ENCODE data around the gene FARS2.

The FARS2 gene

DNA sequence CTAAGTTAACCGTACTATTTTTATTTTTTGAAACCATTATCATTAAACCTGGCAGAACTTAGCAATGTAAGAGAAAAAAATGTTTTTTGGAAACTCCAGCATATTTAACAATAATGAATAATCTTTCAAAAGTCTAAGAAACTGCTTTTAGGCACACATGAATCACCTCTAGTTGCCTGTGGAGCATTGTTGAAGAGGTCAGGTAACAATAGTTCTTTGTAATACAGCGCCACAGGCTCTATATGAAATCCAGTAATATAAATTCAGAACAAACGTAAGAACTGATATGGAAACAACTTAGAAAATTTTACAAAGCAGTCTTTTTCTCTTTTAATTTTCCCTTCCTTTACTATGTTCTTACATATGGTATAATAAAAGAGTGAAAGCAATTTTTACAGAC lies 10.9 kb upstream of the FARS2 start:
- Histone ChIP-seq H3K27ac (ENCODE audit: low read depth, low read length) (no peak overlapping the region), H3K9ac (ENCODE audit: low read length) (no peak overlapping the region)

DNA sequence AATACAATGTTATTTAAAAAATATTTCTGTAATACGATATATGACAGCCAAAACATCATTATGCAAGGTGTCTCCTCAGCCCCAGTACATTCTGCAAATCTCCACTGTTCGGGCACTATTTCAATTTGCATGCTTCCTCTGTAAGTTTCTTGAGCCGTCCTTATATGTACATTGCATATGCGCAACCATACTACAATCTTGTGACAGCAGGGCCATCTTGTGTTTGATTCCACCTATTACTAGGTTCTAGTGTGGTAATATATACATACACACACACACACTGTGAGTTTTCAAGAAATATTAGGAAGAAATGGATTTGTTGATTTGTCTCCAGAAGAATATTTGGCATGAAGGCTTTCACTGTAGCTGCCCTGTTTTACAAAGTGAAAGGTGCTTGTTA lies 10.4 kb upstream of the FARS2 start:
- Histone ChIP-seq H3K4me3 (ENCODE audit: low read depth in 1 of 2, low read length in 2 of 2) (no peak overlapping the region), H3K27me3 (ENCODE audit: control insufficient read depth in 1 of 2, insufficient read depth in 2 of 2, low read length in 2 of 2) (no peaks in the 10 kb centered on the region), H3K9ac (ENCODE audit: low read length) (no peak overlapping the region), H3K27ac (ENCODE audit: low read depth, low read length) (no peak overlapping the region), H3K4me1 (ENCODE audit: insufficient read depth, low read length) (no peaks in the 10 kb centered on the region), H3K36me3 (ENCODE audit: insufficient read depth, low read length) (no peaks in the 10 kb centered on the region), H3K9me3 (ENCODE audit: low read length) (no peaks in the 10 kb centered on the region)

More for the DNA sequence above, 10.9 kb upstream of the FARS2 start:
- Histone ChIP-seq H3K27me3 (ENCODE audit: control insufficient read depth in 1 of 2, insufficient read depth in 2 of 2, low read length in 2 of 2) (no peaks in the 10 kb centered on the region), H3K36me3 (ENCODE audit: insufficient read depth, low read length) (no peaks in the 10 kb centered on the region), H3K9me3 (ENCODE audit: low read length) (no peaks in the 10 kb centered on the region), H3K4me1 (ENCODE audit: insufficient read depth, low read length) (no peaks in the 10 kb centered on the region), H3K4me3 (ENCODE audit: low read depth in 1 of 2, low read length in 2 of 2) (no peak overlapping the region)

DNA sequence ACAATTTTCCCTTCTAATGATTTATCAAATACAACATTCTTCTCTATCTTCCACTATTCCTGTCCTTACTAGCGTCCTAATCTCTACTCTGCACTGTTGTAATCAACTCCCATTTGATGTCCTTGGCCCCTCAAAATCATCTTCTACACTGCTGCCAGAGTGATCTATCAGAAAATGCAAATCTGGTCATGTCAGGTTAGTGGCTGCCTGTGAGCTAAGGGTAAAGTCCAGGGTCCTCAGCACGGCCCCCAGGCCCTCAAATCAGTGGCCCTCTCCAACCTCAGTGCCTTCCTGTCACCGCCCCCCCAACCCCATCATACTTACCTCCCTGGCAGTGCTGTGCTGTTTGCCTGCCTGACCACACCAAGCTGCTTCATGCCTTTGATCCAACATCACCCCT lies 4.4 kb upstream of the FARS2 start:
- Histone ChIP-seq H3K4me3 (ENCODE audit: low read depth in 1 of 2, low read length in 2 of 2) (no peak overlapping the region), H3K36me3 (ENCODE audit: insufficient read depth, low read length) (no peaks in the 10 kb centered on the region), H3K9ac (ENCODE audit: low read length) (no peak overlapping the region), H3K4me1 (ENCODE audit: insufficient read depth, low read length) (peaks cover 10% of the 10 kb centered on the region), H3K9me3 (ENCODE audit: low read length) (no peaks in the 10 kb centered on the region), H3K27ac (ENCODE audit: low read depth, low read length) (no peak overlapping the region), H3K27me3 (ENCODE audit: control insufficient read depth in 1 of 2, insufficient read depth in 2 of 2, low read length in 2 of 2) (no peaks in the 10 kb centered on the region)

DNA sequence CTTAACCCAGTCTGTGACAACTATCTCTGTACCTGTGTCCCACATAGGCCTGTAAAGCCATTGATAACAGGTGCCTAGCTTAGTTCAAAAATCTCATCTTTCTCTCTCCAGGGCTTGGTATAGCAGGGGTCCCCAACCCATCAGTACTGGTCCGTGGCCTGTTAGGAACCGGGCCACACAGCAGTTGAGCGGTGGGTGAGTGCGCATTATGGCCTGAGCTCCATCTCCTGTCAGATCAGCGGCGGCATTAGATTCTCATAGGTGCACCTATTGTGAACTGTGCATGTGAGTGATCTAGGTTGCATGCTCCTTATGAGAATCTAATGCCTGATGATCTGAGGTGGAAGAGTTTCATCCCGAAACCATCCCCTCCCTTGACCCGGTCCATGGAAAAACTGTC lies 3.9 kb upstream of the FARS2 start:
- Histone ChIP-seq H3K27ac (ENCODE audit: low read depth, low read length) (no peak overlapping the region), H3K9me3 (ENCODE audit: low read length) (no peaks in the 10 kb centered on the region), H3K27me3 (ENCODE audit: control insufficient read depth in 1 of 2, insufficient read depth in 2 of 2, low read length in 2 of 2) (no peaks in the 10 kb centered on the region), H3K4me1 (ENCODE audit: insufficient read depth, low read length) (peaks cover 10% of the 10 kb centered on the region), H3K9ac (ENCODE audit: low read length) (no peak overlapping the region), H3K36me3 (ENCODE audit: insufficient read depth, low read length) (no peaks in the 10 kb centered on the region), H3K4me3 (ENCODE audit: low read depth in 1 of 2, low read length in 2 of 2) (no peak overlapping the region)

DNA sequence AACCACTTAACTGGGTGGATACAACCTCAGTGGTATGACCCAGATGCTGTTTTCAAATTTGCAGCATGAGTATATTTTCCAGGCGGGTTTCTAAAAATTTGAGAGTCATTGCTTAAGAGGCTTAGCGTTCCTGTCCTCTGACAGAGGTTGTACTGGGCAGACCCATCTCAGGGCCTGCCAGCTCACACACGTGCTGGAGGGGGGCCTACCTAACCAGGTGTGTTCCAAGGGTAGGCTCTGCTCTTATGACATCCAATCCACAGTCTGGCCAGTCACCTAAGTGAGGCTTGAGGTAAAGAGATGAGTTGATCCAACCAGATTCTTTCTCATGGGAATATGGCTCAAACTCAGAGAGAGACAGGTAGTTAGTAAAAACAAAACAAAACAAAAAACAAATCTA lies 1.9 kb upstream of the FARS2 start:
- H3K27me3 ChIP-seq (ENCODE audit: control insufficient read depth in 1 of 2, insufficient read depth in 2 of 2, low read length in 2 of 2) = no peaks in the 10 kb centered on the region
- H3K9me3 ChIP-seq (ENCODE audit: low read length) = no peaks in the 10 kb centered on the region
- peaks cover 10% of the 10 kb centered on the region for H3K4me1 ChIP-seq (ENCODE audit: insufficient read depth, low read length)
- peak overlapping the region in 1 of 2 donors; percentile 84 for H3K4me3 ChIP-seq (ENCODE audit: low read depth in 1 of 2, low read length in 2 of 2)
- no peak overlapping the region for H3K9ac ChIP-seq (ENCODE audit: low read length)
- no peaks in the 10 kb centered on the region for H3K36me3 ChIP-seq (ENCODE audit: insufficient read depth, low read length)
- H3K27ac ChIP-seq (ENCODE audit: low read depth, low read length) = no peak overlapping the region

DNA sequence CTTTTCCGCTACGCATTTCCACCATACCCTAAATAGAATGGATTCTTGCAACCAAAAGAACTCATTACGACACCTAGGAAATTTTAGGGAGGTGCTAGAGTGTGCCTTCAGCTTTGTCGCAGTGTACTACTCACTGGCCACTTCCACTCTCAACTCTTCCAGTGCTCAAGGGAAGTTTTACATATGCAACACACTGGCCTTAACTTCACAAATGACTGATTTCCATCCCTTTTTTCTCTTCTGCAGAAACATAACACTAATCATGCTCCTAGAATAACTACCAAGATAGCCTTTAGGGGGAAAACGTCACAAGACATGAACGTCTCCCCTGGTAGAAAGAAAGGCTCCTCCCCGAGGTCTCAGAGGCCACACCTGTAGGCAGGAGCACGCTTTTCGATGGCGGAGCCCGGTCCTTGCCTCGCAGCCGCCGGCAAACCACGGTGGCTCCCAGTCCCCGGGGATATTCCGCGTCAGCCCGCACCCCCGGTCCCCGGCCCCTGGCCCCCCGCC lies 1.1 kb upstream of the FARS2 start:
- H3K27ac ChIP-seq (ENCODE audit: low read depth, low read length) = peak overlapping the region; percentile 8
- peaks cover 10% of the 10 kb centered on the region for H3K4me1 ChIP-seq (ENCODE audit: insufficient read depth, low read length)
- no peaks in the 10 kb centered on the region for H3K27me3 ChIP-seq (ENCODE audit: control insufficient read depth in 1 of 2, insufficient read depth in 2 of 2, low read length in 2 of 2)
- peak overlapping the region; percentile 55 to 84 for H3K4me3 ChIP-seq (ENCODE audit: low read depth in 1 of 2, low read length in 2 of 2)
- H3K9me3 ChIP-seq (ENCODE audit: low read length) = no peaks in the 10 kb centered on the region
- H3K9ac ChIP-seq (ENCODE audit: low read length) = no peak overlapping the region
- H3K36me3 ChIP-seq (ENCODE audit: insufficient read depth, low read length) = no peaks in the 10 kb centered on the region

DNA sequence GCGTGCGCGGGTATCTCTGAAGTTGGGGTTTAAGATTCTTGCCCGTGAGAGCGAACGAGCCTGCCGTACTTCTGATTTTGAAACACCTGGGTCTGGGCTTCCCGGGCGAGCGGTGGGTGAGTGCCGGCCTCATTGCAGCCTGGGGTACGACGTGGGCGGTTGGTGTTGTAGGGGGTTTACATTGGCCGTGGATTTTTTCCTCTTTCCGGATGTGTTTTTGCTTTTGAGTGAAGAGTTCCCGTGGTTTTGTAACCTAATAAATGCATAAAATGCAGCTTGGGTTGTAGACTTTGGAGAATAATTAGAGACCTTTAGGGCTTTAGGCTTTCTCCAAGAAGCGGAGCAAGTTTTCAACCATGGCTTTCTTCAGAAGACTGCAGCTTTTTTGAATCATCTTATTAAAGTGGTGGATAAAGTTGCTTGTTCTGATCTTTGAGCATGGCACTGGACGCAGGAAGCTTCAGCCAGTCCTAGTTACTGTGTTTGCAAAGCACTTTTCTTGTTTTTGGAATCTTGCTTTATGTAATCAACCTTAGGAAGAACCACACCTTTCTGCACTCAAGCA lies 314 bp downstream of the FARS2 start:
- Histone ChIP-seq H3K36me3 (ENCODE audit: insufficient read depth, low read length) (no peaks in the 10 kb centered on the region), H3K9me3 (ENCODE audit: low read length) (no peaks in the 10 kb centered on the region), H3K27me3 (ENCODE audit: control insufficient read depth in 1 of 2, insufficient read depth in 2 of 2, low read length in 2 of 2) (no peaks in the 10 kb centered on the region), H3K4me1 (ENCODE audit: insufficient read depth, low read length) (peaks cover 10% of the 10 kb centered on the region), H3K9ac (ENCODE audit: low read length) (peak overlapping the region; percentile 32), H3K27ac (ENCODE audit: low read depth, low read length) (peak overlapping the region; percentile 88), H3K4me3 (ENCODE audit: low read depth in 1 of 2, low read length in 2 of 2) (peak overlapping the region; percentile 55 to 84)

DNA sequence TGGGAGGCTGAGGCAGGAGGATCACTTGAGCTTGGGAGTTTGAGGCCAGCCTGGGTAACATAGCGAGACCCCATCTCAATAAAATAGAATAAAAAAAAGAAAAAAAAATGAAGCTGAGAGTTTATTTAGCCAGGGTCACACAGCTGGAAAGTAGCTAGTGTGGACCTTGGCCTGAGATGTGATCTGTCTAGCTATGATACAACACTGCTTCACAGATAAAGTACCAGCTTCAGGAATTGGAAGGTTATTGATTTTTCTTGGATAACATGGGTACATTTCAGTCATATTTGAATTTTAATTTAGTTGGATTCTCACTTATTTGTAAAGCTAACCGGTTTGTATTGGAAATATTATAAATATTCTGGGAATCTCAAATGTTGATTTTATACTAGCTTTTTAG lies 5.1 kb downstream of the FARS2 start:
- Histone ChIP-seq H3K9me3 (ENCODE audit: low read length) (no peaks in the 10 kb centered on the region), H3K9ac (ENCODE audit: low read length) (no peak overlapping the region), H3K27me3 (ENCODE audit: control insufficient read depth in 1 of 2, insufficient read depth in 2 of 2, low read length in 2 of 2) (no peaks in the 10 kb centered on the region), H3K36me3 (ENCODE audit: insufficient read depth, low read length) (no peaks in the 10 kb centered on the region), H3K4me1 (ENCODE audit: insufficient read depth, low read length) (no peaks in the 10 kb centered on the region), H3K4me3 (ENCODE audit: low read depth in 1 of 2, low read length in 2 of 2) (no peak overlapping the region), H3K27ac (ENCODE audit: low read depth, low read length) (no peak overlapping the region)

DNA sequence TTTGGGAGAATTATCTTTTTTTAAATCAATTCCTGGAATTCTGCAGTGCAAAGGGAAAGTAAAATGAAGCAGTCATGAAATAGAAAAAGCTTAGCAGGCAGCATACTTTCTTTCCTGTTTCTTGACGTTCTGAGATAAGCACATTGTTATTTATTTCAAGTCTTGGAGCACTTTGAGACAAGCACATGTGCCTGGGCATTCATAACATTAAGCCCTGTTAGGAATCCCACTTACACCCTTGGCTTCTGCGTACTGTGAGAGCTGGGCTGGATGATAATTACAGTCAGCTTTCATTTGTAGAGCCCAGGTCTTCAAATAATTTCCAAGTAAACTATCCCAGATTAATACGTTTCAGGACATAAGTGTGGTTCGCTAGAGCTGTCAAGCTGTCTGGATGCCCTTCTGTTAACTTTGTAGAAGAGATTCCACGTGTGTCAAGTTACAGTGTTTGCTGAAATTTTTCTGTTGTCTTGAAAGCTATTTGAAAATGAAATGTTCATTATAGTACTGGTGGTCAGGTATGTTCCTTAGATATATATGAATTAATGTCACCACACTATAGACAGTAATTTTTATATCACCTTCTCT lies 8.9 kb downstream of the FARS2 start:
- no peak overlapping the region for H3K4me3 ChIP-seq (ENCODE audit: low read depth in 1 of 2, low read length in 2 of 2)
- no peaks in the 10 kb centered on the region for H3K4me1 ChIP-seq (ENCODE audit: insufficient read depth, low read length)
- H3K27me3 ChIP-seq (ENCODE audit: control insufficient read depth in 1 of 2, insufficient read depth in 2 of 2, low read length in 2 of 2) = no peaks in the 10 kb centered on the region
- H3K9me3 ChIP-seq (ENCODE audit: low read length) = no peaks in the 10 kb centered on the region
- no peak overlapping the region for H3K9ac ChIP-seq (ENCODE audit: low read length)
- no peak overlapping the region for H3K27ac ChIP-seq (ENCODE audit: low read depth, low read length)
- H3K36me3 ChIP-seq (ENCODE audit: insufficient read depth, low read length) = no peaks in the 10 kb centered on the region

DNA sequence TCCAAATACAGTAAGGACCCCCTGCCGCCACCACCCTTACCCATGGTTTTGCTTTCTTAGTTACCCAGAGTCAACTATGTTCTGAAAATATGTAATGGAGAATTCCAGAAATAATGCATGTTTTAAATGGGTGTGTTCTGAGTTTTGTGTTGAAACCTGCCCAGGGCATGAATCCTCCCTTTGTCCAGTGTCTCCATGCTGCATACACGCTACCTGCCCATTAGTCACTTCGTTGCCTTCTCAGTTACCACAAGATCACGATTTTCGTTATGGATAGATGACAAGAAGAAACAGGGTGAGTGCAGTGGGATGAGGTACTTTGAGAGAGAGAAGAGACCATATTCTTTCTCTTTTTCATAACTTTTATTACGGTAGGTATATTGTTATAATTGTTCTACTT lies 10.6 kb downstream of the FARS2 start:
- no peaks in the 10 kb centered on the region for H3K4me1 ChIP-seq (ENCODE audit: insufficient read depth, low read length)
- H3K4me3 ChIP-seq (ENCODE audit: low read depth in 1 of 2, low read length in 2 of 2) = no peak overlapping the region
- H3K9me3 ChIP-seq (ENCODE audit: low read length) = no peaks in the 10 kb centered on the region
- H3K36me3 ChIP-seq (ENCODE audit: insufficient read depth, low read length) = no peaks in the 10 kb centered on the region
- no peaks in the 10 kb centered on the region for H3K27me3 ChIP-seq (ENCODE audit: control insufficient read depth in 1 of 2, insufficient read depth in 2 of 2, low read length in 2 of 2)
- no peak overlapping the region for H3K27ac ChIP-seq (ENCODE audit: low read depth, low read length)
- no peak overlapping the region for H3K9ac ChIP-seq (ENCODE audit: low read length)

DNA sequence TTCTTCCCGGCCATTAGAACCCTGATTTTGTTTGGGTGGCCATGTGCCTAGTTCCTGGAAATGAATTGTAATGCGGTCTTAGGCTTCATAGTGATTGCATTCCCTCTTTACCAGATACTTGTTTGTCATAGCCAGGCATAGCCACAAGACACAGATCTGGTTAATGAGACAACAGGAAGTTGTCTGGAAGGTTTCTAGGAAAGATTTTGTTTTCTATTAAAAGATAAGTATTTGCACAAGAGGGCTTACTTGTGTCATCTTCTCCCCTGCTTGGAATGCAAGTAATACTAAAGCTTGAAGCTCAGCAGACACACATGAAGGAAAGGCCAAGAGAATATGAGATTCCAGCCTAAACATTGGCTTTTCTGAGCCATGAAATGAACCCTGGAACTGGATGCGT lies 12.9 kb downstream of the FARS2 start:
- Histone ChIP-seq H3K4me1 (ENCODE audit: insufficient read depth, low read length) (no peaks in the 10 kb centered on the region), H3K4me3 (ENCODE audit: low read depth in 1 of 2, low read length in 2 of 2) (no peak overlapping the region)

DNA sequence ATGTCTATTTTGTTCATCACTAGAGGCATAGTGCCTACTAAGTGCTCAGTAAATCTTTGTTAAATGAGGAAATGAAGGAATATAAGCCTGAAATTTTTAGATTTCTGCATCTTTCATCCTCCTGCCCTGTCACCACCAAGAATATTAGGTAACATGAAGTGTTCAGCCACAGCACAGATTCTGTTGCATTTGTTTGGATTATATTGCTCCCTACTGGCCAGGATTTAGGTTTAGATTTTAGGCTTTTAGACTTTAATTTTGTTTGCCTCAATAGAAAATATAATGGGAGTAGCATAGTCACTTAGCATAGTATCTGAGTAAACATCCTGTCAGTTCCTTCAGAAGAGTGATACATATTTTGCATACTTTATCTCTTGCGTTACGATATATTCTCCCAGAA lies 14.2 kb downstream of the FARS2 start:
- no peaks in the 10 kb centered on the region for H3K36me3 ChIP-seq (ENCODE audit: insufficient read depth, low read length)
- H3K4me1 ChIP-seq (ENCODE audit: insufficient read depth, low read length) = no peaks in the 10 kb centered on the region
- H3K9me3 ChIP-seq (ENCODE audit: low read length) = no peaks in the 10 kb centered on the region
- no peak overlapping the region for H3K4me3 ChIP-seq (ENCODE audit: low read depth in 1 of 2, low read length in 2 of 2)
- no peak overlapping the region for H3K9ac ChIP-seq (ENCODE audit: low read length)
- H3K27me3 ChIP-seq (ENCODE audit: control insufficient read depth in 1 of 2, insufficient read depth in 2 of 2, low read length in 2 of 2) = no peaks in the 10 kb centered on the region
- H3K27ac ChIP-seq (ENCODE audit: low read depth, low read length) = no peak overlapping the region

More for the DNA sequence above, 12.9 kb downstream of the FARS2 start:
- no peaks in the 10 kb centered on the region for H3K36me3 ChIP-seq (ENCODE audit: insufficient read depth, low read length)
- H3K9ac ChIP-seq (ENCODE audit: low read length) = no peak overlapping the region
- no peak overlapping the region for H3K27ac ChIP-seq (ENCODE audit: low read depth, low read length)
- H3K27me3 ChIP-seq (ENCODE audit: control insufficient read depth in 1 of 2, insufficient read depth in 2 of 2, low read length in 2 of 2) = no peaks in the 10 kb centered on the region
- H3K9me3 ChIP-seq (ENCODE audit: low read length) = no peaks in the 10 kb centered on the region
